ENCODE data around the gene C5orf52.
A peak's percentile ranks its signal among the peaks of the same experiment; 100 is the strongest.

The C5orf52 gene

DNA sequence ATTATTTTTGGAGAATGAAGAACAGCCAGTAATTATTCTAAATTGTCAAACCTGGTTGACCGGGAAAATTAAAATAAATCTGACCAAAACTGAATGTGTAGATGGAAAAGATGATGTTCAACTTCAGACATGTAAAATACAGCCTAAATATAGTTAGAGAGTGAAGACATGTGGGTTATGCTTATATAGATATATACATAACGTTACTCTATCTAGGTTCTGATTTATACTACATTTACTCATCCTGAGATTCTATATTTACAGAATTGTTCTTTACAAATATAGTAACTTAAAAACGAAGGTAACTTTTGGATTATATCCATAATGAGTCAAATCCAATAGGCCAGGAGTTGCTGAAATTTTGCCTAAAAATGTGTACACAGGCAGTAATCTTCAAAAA, 39.1 kb downstream of the C5orf52 start:
- peaks cover 0 to 17% (median 4%) of the 10 kb centered on the region in 4 donors for H3K4me1 ChIP-seq
- H3K27me3 ChIP-seq, result no peaks in the 10 kb centered on the region
- TF ChIP-seq, protein P1, sequence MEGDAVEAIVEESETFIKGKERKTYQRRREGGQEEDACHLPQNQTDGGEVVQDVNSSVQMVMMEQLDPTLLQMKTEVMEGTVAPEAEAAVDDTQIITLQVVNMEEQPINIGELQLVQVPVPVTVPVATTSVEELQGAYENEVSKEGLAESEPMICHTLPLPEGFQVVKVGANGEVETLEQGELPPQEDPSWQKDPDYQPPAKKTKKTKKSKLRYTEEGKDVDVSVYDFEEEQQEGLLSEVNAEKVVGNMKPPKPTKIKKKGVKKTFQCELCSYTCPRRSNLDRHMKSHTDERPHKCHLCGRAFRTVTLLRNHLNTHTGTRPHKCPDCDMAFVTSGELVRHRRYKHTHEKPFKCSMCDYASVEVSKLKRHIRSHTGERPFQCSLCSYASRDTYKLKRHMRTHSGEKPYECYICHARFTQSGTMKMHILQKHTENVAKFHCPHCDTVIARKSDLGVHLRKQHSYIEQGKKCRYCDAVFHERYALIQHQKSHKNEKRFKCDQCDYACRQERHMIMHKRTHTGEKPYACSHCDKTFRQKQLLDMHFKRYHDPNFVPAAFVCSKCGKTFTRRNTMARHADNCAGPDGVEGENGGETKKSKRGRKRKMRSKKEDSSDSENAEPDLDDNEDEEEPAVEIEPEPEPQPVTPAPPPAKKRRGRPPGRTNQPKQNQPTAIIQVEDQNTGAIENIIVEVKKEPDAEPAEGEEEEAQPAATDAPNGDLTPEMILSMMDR (IDR thresholded peaks at IDR 0.05), result no peak
- H3K4me3 ChIP-seq, result no peak overlapping the region
- intact Hi-C loops (cut with DNase I; ENCODE audit: low total_unique reads), result loop anchor here (5.0 kb wide), 1 partner anchor 758 kb away; no protein-coding TSS in a partner anchor
- no peak overlapping the region for H3K27ac ChIP-seq
- no peak for DNase-seq
- no peaks in the 10 kb centered on the region for H3K9me3 ChIP-seq
- H3K36me3 ChIP-seq, result no peaks in the 10 kb centered on the region

DNA sequence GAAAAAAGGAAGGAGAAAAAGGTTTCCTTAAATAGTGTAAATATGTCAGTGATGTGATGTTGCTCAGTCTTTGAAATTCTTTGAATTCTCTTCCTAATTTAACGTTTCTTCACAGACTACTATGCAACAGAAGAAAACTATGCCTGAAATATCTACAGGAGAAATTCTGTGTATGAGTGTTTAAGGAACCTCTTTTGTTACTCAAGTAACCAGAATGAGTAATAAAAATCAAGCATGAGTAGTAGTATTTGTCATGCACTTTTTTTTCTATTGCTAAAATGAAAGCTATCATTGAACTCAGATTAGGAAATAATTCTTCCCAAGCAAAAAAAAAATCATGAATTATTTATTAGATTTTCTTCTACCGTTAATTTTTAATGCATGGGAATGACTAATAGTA, 39.5 kb downstream of the C5orf52 start:
- intact Hi-C loops (cut with DNase I; ENCODE audit: low total_unique reads), result loop anchor here (5.0 kb wide), 1 partner anchor 759 kb away; no protein-coding TSS in a partner anchor
- Histone ChIP-seq H3K27ac (no peak overlapping the region), H3K4me3 (no peak overlapping the region), H3K27me3 (no peaks in the 10 kb centered on the region), H3K36me3 (no peaks in the 10 kb centered on the region), H3K4me1 (peaks cover 0 to 17% (median 4%) of the 10 kb centered on the region in 4 donors), H3K9me3 (no peaks in the 10 kb centered on the region)
- TF ChIP-seq, protein P1 (IDR thresholded peaks at IDR 0.05), result no peak
- no peak for DNase-seq

DNA sequence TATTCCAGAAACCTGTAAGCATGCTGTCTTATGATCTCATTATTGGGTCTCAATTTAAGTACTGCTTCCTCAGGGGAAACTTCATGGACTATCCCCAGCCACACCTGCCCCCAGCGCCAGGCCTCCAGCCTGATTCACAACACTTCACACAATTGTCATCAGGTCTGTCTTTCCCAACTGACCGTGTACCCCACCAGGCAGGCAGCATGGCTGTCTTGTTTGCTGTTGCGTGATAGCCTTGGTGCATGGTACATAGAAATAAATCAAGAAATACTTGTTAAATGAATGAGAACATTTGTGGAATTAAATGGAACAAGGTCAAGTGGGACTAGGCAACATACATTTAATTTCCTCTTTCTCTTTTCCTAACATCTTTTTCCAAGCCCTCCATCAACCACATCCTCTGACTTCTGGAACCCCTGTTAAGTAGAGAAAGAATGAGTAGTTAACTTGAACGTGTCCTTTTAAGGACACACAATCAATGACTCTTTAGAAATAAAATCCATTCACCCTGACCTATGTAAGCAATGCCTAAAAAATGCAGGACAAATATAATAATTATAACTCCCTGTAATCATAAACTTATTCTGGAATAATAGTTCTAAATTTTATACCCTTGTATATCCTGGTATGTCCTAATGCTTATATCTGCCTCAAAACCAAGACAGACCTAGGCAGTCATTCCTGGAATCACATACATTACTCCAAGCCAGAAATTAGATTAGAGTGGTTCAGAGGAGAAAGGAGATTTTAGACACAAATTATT, 42.7 kb downstream of the C5orf52 start:
- Histone ChIP-seq H3K9me3 (no peaks in the 10 kb centered on the region), H3K27me3 (no peaks in the 10 kb centered on the region), H3K4me3 (no peak overlapping the region), H3K4me1 (peaks cover 0 to 21% (median 4%) of the 10 kb centered on the region in 4 donors), H3K36me3 (no peaks in the 10 kb centered on the region), H3K27ac (no peak overlapping the region)
- no peak for DNase-seq
- intact Hi-C loops (cut with DNase I; ENCODE audit: low total_unique reads), result loop anchor here (5.0 kb wide), 1 partner anchor 762 kb away; no protein-coding TSS in a partner anchor
- TF ChIP-seq, protein P1 (IDR thresholded peaks at IDR 0.05), result no peak

DNA sequence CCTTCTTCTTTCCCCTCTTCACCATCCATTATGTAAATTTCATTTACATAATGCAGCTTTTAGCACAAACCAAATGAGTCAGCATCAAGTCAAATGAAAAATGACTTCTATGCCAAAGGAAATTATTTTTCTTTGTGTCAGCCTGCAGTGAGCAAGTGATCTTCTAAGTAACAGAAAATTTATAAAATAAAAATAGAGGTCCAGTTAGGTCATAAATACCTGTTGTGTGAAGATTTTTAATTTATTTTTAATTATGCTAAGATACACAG, 43.2 kb downstream of the C5orf52 start:
- intact Hi-C loops (cut with DNase I; ENCODE audit: low total_unique reads), result loop anchor here (5.0 kb wide), 1 partner anchor 762 kb away; no protein-coding TSS in a partner anchor
- Histone ChIP-seq H3K4me1 (peaks cover 0 to 21% (median 4%) of the 10 kb centered on the region in 4 donors), H3K36me3 (no peaks in the 10 kb centered on the region), H3K4me3 (no peak overlapping the region), H3K9me3 (no peaks in the 10 kb centered on the region), H3K27ac (no peak overlapping the region), H3K27me3 (no peaks in the 10 kb centered on the region)
- TF ChIP-seq, protein P1 (IDR thresholded peaks at IDR 0.05), result no peak
- no peak for DNase-seq

DNA sequence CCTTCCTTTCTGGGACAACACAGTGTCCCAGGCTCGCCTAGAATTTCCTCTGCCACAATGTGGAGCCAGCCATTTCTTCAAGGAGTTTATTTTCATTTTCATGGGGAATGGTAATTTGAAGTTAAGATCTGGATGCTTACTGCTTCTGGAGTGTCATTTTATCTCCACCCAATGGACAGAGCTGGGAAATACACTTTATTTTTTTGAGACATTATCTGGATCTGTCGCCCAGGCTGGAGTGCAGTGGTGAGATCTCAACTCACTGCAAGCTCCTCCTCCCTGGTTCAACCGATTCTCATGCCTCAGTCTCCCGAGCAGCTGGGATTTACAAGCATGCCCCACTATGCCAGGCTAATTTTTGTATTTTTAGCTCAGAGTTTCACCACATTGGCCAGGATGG, 47.2 kb downstream of the C5orf52 start:
- Histone ChIP-seq H3K27ac (no peak overlapping the region), H3K4me3 (no peak overlapping the region), H3K27me3 (no peaks in the 10 kb centered on the region), H3K4me1 (peaks cover 0 to 4% (median 0%) of the 10 kb centered on the region in 4 donors), H3K36me3 (no peaks in the 10 kb centered on the region), H3K9me3 (no peaks in the 10 kb centered on the region)
- no peak for DNase-seq
- intact Hi-C loops (cut with DNase I; ENCODE audit: low total_unique reads), result loop anchor here (1.0 to 5.0 kb wide), 4 partner anchors 241 to 386 kb away; no protein-coding TSS in a partner anchor
- TF ChIP-seq, protein P1 (IDR thresholded peaks at IDR 0.05), result peak; percentile 62 to 76

Measured in tibial artery (tissue), 4 donors.